22Rv1 (cell line): ENCODE measurements around the gene GYG2.

Experiments used
- H3K27ac ChIP-seq: fragments of 450-650 bp; 2 replicates; pipeline ENCODE4 v1.5.1; 2017
- ZFX ChIP-seq: fragments of 450-650 bp; IDR thresholded peaks from 2 replicates; pipeline ENCODE4 v1.6.1; 2017; ENCODE audit warnings: antibody characterized with exemption, borderline replicate concordance
- TF ChIP-seq, protein P1 (sequence below): fragments of 450-650 bp; IDR thresholded peaks from 2 replicates; pipeline ENCODE4 v1.5.1; 2017; ENCODE audit warnings: mild to moderate bottlenecking

The GYG2 gene

GRCh38 chrX:2846992-2847391 lies 18.3 kb downstream of the GYG2 start:
- TF ChIP-seq, protein P1, sequence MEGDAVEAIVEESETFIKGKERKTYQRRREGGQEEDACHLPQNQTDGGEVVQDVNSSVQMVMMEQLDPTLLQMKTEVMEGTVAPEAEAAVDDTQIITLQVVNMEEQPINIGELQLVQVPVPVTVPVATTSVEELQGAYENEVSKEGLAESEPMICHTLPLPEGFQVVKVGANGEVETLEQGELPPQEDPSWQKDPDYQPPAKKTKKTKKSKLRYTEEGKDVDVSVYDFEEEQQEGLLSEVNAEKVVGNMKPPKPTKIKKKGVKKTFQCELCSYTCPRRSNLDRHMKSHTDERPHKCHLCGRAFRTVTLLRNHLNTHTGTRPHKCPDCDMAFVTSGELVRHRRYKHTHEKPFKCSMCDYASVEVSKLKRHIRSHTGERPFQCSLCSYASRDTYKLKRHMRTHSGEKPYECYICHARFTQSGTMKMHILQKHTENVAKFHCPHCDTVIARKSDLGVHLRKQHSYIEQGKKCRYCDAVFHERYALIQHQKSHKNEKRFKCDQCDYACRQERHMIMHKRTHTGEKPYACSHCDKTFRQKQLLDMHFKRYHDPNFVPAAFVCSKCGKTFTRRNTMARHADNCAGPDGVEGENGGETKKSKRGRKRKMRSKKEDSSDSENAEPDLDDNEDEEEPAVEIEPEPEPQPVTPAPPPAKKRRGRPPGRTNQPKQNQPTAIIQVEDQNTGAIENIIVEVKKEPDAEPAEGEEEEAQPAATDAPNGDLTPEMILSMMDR, result no peak
- TF ChIP-seq ZFX, result no peak
- no peak overlapping the region for H3K27ac ChIP-seq

GRCh38 chrX:2848871-2849301 lies 20.2 kb downstream of the GYG2 start:
- H3K27ac ChIP-seq, result no peak overlapping the region
- TF ChIP-seq, protein P1, result no peak
- TF ChIP-seq ZFX, result no peak

DNA sequence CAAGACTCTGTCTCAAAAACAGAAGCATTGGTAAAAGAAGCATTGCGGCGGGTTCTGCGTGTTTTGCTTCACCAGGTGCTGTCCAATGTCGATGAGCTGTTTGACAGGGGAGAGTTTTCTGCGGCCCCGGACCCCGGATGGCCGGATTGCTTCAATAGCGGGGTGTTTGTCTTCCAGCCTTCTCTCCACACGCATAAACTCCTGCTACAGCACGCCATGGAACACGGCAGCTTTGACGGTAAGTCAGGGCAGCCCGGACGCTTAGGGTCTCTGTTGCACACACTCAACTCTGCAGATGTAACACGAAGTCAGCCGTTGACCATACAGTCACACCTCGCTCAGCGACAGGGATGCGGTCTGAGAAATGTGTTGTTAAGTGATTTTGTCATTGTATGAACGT lies 26.2 kb downstream of the GYG2 start:
- no peak for TF ChIP-seq ZFX
- TF ChIP-seq, protein P1, result no peak
- H3K27ac ChIP-seq, result no peak overlapping the region

GRCh38 chrX:2855761-2856160 lies 27.0 kb downstream of the GYG2 start:
- no peak for TF ChIP-seq ZFX
- TF ChIP-seq, protein P1, result no peak
- no peak overlapping the region for H3K27ac ChIP-seq

DNA sequence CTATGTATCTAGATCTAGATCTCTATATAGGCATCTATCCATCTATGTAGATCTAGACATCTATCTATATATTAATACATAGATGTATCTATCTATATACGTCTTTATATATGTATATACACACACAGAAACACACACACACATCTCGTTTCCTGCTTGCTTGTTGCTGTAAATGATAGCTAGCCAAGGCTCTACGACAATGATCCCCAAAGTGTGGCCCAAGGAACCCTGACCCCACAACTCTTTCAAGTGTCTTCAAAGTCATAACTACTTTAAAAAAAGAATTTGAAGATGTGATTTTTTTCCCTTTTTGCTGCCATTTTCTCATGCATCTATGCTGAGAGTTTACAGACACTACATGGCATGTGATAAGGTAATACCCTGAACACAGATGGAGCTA lies 28.8 kb downstream of the GYG2 start:
- TF ChIP-seq ZFX, result no peak
- TF ChIP-seq, protein P1, result no peak
- no peak overlapping the region for H3K27ac ChIP-seq

GRCh38 chrX:2859197-2859797 lies 30.6 kb downstream of the GYG2 start:
- TF ChIP-seq, protein P1, result no peak
- TF ChIP-seq ZFX, result no peak
- H3K27ac ChIP-seq, result no peak overlapping the region

DNA sequence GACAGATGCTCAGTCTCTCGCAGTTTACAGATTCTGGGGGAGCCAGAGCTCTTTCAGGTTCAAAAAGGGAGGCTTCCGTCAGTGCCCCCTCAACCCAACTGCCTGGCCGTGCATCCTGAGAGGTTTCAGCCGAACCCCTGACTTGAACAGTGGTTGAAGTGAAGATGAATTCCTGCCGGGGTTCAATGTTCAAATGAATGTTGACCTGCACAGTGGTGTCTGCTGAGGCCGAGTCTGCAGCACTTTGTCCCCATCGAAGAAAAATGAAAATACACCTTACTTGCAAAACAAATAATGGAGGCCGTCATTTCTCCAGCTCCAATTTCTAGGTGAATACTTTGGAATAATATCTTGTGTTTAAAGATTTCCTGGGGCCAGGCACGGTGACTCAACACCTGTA lies 33.7 kb downstream of the GYG2 start:
- TF ChIP-seq, protein P1, result no peak
- TF ChIP-seq ZFX, result no peak
- no peak overlapping the region for H3K27ac ChIP-seq
